Activated CD4-positive, alpha-beta T cell treated with anti-CD3 and anti-CD28 coated beads, Interleukin-2, amount 10 ng/mL, durations not matched to agents 7 days and 5 days (primary cell): ENCODE measurements around the gene SDR39U1. TPM values are rescaled to one million over a fixed set of nuclear protein-coding genes. Genes with fewer than 3 reads are reported as not detected.
"Not testable (repeated sequence)": the region's sequence is repeated elsewhere in the genome, so short reads cannot be mapped to it uniquely, and the experiment has no call there.

ENCODE experiments used
- CTCF ChIA-PET: fragments of 350-600 bp; sonication (Branson Sonifier 250); formaldehyde crosslinking; loops from one replicate; lab custom pipeline; 2021; ENCODE audit warnings: antibody characterized with exemption; lab: Charles Lee
- POLR2A ChIA-PET: fragments of 350-600 bp; sonication (Branson Sonifier 250); formaldehyde crosslinking; loops from one replicate; lab custom pipeline; 2021; ENCODE audit warnings: antibody characterized with exemption; lab: Charles Lee
- DNase-seq: peaks from one replicate; pipeline ENCODE4 v3.0.0-alpha.2; 2020
- H3K27ac Mint-ChIP-seq: one replicate; pipeline ENCODE4 v1.8.0; 2021; ENCODE audit warnings: mild to moderate bottlenecking, moderate library complexity, mixed read lengths
- H3K27me3 Mint-ChIP-seq: one replicate; pipeline ENCODE4 v1.8.0; 2021; ENCODE audit warnings: mixed read lengths
- H3K36me3 Mint-ChIP-seq: one replicate; pipeline ENCODE4 v1.8.0; 2021; ENCODE audit warnings: low read depth, mixed read lengths
- H3K4me1 Mint-ChIP-seq: one replicate; pipeline ENCODE4 v1.8.0; 2021; ENCODE audit warnings: mixed read lengths
- H3K4me3 Mint-ChIP-seq: one replicate; pipeline ENCODE4 v1.8.0; 2021; ENCODE audit warnings: mild to moderate bottlenecking, moderate library complexity, mixed read lengths
- H3K9me3 Mint-ChIP-seq: one replicate; pipeline ENCODE4 v1.8.0; 2021; ENCODE audit warnings: mixed read lengths
- total RNA-seq, 2 experiments: library from RNA; stranded (reverse); gene quantifications; one replicate each; pipeline ENCODE4 v1.2.3, GENCODE V29; 2021

Gene SDR39U1, protein sequence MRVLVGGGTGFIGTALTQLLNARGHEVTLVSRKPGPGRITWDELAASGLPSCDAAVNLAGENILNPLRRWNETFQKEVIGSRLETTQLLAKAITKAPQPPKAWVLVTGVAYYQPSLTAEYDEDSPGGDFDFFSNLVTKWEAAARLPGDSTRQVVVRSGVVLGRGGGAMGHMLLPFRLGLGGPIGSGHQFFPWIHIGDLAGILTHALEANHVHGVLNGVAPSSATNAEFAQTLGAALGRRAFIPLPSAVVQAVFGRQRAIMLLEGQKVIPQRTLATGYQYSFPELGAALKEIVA
- total RNA-seq, result 10 to 100 TPM; 52.8 to 54.9 TPM

DNA sequence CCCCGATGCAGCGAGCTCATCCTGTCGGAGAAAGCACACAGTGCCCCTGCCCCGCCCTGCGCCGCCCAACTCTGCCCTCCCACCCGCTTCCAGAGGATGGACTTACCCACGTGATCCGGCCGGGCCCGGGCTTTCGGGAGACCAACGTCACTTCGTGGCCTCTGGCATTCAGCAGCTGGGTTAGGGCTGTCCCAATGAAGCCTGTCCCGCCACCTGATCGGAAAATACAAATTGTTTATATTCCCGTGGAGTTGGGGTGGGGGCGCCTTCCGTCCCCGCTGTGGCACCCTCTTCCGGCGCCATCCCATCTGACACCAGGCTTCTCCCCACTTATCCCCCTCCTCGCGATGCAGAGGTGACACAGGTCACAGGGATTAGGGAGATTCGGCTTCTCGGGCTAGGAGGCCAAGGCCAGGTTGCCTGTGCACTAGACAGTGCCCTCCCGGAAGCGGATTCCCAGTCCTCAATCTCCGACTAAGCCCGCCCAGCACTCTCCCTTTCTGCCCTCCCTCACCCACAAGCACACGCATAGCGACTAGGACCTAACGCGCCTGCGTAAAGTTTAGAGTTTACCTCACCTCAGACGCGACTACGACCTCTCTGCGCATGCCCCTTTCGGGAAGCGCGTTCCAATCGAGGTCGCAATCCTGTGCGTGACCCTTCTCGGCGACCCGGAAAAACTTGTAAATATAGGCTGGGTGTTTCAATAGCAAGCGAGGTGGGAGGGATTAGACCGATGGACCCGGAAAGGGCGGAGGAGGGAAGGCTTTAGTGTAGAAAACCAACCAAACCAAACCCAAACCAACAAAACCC lies at the start of gene SDR39U1:
SDR39U1 (minus strand) TSS at position 537 of the 813 bp plus-strand sequence; CDS start at position 530, 7 bp downstream.
- CTCF ChIA-PET, result interaction anchor here (0.5 to 5.1 kb wide), 6 partner anchors 12 to 149 kb away, joined by 3 to 57 read pairs (median 5); partner anchors contain the start of genes CBLN3, KHNYN and NYNRIN
- Mint-ChIP-seq H3K36me3 (peaks cover 43% of the 10 kb centered on the region), H3K27ac (peak within 1 kb of the TSS; percentile 96), H3K27me3 (no peaks in the 10 kb centered on the region), H3K4me3 (peak within 1 kb of the TSS; percentile 90), H3K9me3 (no peaks in the 10 kb centered on the region), H3K4me1 (peaks cover 53% of the 10 kb centered on the region)
- DNase-seq, result peak; percentile 99
- POLR2A ChIA-PET, result interaction anchor here (0.6 to 1.6 kb wide), 4 partner anchors 11 to 231 kb away, joined by 3 to 6 read pairs (median 6); partner anchors contain the start of gene KHNYN

DNA sequence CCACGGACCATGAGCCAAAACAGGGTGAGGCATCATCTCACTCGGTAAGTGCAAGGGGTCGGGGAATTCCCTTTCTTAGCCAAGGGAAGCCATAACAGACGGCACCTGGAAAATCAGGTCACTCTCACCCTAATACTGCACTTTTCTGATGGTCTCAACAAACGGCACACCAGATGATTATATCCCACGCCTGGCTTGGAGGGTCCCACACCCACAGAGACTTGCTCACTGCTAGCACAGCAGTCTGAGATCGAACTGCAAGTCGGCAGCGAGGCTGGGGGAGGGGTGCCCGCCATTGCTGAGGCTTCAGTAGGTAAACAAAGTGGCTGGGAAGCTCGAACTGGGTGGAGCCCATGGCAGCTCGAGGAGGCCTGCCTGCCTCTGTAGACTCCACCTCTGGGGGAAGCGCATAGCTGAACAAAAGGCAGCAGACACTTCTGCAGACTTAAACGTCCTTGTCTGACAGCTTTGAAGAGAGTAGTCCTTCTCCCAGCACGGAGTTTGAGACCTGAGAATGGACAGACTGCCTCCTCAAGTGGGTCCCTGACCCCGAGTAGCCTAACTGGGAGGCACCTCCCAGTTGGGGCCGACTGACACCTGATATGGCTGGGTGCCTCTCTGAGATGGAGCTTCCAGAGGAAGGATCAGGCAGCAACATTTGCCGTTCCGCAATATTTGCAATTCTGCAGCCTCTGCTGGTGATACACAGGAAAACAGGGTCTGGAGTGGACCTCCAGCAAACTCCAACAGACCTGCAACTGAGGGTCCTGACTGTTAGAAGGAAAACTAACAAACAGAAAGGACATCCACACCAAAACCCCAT lies 49.2 kb upstream of the SDR39U1 start:
- H3K27me3 Mint-ChIP-seq, result peaks cover 14% of the 10 kb centered on the region
- H3K27ac Mint-ChIP-seq, DNase-seq, CTCF ChIA-PET, H3K4me1 Mint-ChIP-seq, H3K36me3 Mint-ChIP-seq, H3K9me3 Mint-ChIP-seq, POLR2A ChIA-PET, H3K4me3 Mint-ChIP-seq: not testable (repeated sequence)

DNA sequence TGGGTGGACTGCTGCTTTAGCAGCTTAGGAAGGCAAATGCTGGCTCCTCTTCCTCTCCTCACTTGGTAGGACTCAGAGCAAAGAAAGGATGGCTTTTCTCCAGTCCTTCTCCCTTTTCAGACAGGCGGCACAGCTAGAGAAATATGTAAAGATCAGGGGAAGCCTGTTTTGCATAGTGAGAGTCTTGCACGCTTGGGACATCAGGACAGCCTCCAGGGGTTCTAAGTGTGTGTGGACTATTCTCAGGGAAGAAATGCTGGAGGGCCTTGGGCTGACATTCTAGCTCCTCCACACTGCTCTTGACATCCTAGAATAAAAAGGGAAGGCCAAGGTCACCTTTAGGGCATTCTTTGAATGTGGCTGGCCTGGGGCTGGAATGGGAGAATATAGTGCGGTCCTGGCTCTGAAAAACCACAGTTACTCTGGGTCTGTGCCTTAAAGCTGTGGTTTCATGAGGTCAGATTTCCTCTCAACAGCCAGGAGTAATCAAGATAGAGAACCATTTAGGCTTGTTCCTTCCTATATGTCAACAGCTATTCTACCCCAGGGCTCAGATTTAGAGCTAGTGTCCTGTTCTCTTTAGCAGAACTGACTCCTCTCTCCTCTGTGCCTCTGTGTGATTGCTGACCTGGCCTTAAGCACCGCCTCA lies 41.2 kb upstream of the SDR39U1 start:
- Mint-ChIP-seq H3K4me1 (peaks cover 22% of the 10 kb centered on the region), H3K27me3 (no peaks in the 10 kb centered on the region), H3K36me3 (peaks cover 1% of the 10 kb centered on the region), H3K9me3 (peaks cover 1% of the 10 kb centered on the region), H3K27ac (peak overlapping the region; percentile 21), H3K4me3 (no peak overlapping the region)
- CTCF ChIA-PET, result interaction anchor here (0.5 to 1.8 kb wide), 6 partner anchors 8 to 1322 kb away, joined by 3 to 4 read pairs (median 4); partner anchors contain the start of gene GZMB
- peak; percentile 13 for DNase-seq
- POLR2A ChIA-PET, result no interaction called here

DNA sequence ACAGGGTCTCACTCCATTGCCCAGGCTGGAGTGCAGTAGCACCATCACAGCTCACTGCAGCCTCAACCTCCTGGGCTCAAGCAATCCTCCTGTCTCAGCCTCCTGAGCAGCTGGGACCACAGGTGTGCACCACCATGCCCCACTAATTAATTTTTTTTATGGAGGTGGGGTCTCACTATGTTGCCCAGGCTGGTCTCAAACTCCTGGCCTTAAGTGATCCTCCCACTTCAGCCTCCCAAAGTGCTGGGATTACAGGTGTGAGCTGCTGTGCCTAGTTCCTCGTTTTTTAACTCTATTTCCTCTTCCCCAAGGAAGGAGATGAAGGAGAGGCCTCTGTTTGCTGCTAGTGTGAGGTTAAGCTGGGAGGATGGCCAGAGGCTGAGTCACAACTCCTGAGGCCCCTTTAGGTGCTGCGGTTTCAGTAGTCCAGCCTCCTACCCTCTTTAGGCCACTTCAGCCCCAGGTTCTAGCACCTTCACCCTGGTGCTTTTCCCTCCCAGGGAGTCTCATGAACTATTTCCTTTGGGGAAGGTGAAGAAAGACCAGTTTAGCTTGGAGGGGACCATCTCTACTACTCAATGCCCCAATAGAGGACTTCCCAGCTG lies 40.2 kb upstream of the SDR39U1 start:
- CTCF ChIA-PET, result interaction anchor here (1.6 to 1.8 kb wide), 2 partner anchors 151 to 152 kb away, joined by 3 to 4 read pairs; partner anchors contain the start of gene GZMB
- H3K27me3 Mint-ChIP-seq, H3K9me3 Mint-ChIP-seq, H3K27ac Mint-ChIP-seq, H3K4me3 Mint-ChIP-seq, H3K36me3 Mint-ChIP-seq, DNase-seq, POLR2A ChIA-PET: not testable (repeated sequence)
- H3K4me1 Mint-ChIP-seq, result peaks cover 22% of the 10 kb centered on the region

DNA sequence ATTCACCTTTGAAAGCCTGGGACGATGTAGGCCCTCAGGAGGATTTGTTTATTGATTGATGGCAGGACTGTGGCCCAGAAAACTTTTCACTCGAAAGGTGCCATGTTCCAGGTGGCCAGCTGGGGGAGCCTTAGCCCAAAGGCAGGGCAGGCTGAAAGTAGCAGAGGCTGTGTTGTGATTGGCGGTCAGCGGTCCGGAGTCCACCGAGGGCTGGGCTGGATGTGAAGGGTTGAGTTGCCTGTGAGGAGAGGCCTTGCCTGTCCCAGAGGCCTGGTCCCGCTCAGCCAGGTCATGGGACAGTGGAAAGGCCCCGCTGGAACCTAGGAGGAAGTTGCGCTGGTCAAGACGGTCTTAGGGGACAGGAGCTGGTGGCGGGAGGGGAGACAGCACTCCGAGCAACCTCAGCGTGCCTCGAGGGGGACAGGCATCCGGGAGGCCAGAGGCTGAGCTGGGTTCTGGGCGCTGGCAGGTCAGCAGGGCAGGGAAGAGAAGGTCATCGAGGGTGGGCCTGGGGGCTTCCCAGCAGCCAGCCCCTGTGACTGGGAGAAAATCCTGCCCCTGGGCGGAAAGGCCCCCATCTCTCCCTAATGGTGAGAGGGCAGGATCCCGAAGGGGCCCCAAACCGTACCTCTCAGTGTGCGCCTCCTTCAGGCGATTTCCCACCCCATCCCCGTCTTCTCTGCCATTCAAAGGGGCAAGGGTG lies 39.2 kb upstream of the SDR39U1 start:
- ChIA-PET POLR2A (no interaction called here), CTCF (interaction anchor here (0.5 to 1.7 kb wide), 5 partner anchors 24 to 211 kb away, joined by 3 to 4 read pairs (median 3); partner anchors contain the start of gene GZMB)
- Mint-ChIP-seq H3K36me3 (peaks cover 2% of the 10 kb centered on the region), H3K27ac (peak overlapping the region; percentile 69), H3K9me3 (peaks cover 2% of the 10 kb centered on the region), H3K27me3 (no peaks in the 10 kb centered on the region), H3K4me1 (peaks cover 22% of the 10 kb centered on the region), H3K4me3 (peak overlapping the region; percentile 37)
- peak; percentile 52 for DNase-seq

DNA sequence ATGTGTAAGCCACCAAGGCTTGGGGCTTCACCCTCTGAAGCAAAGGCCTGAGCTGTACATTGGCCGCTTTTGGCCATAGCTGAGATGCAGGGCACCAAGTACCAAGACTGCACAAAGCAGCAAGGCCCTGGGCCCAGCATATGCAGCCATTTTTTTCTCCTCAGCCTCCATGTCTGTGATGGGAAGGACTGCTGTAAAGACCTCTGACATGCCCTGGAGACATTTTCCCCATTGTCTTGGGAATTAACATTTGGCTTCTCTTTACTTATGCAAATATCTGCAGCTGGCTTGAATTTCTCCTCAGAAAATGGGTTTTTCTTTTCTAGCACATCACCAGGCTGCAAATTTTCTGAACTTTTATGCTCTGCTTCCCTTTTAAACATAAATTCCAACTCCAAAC lies 37.4 kb upstream of the SDR39U1 start:
- H3K4me3 Mint-ChIP-seq, DNase-seq, H3K9me3 Mint-ChIP-seq, CTCF ChIA-PET, H3K36me3 Mint-ChIP-seq, H3K27ac Mint-ChIP-seq, H3K27me3 Mint-ChIP-seq, POLR2A ChIA-PET: not testable (repeated sequence)
- peaks cover 22% of the 10 kb centered on the region for H3K4me1 Mint-ChIP-seq

DNA sequence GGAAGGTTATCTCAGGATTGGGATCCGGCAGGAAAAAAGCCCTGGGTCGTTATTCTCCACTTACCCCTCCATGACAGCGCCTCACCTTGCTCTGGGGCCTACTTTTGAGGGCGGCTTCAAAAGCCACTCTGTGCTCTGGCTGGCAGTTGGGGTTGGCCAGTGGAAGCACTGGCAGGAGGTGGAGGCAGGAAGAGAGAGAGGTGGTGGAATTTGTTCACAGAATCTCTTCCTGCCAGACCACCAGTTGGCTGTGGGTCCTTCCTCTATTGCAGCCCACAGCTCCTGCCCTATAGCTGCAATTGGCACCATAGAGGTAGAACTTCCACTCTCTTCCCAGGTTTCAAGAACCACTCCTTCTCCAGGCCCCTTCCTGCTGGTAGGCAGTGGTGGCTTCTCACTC lies 32.7 kb upstream of the SDR39U1 start:
- Mint-ChIP-seq H3K4me1 (no peaks in the 10 kb centered on the region), H3K36me3 (peaks cover 2% of the 10 kb centered on the region), H3K4me3 (no peak overlapping the region), H3K9me3 (peaks cover 5% of the 10 kb centered on the region), H3K27me3 (no peaks in the 10 kb centered on the region), H3K27ac (no peak overlapping the region)
- ChIA-PET POLR2A (no interaction called here), CTCF (no interaction called here)
- DNase-seq, result no peak

DNA sequence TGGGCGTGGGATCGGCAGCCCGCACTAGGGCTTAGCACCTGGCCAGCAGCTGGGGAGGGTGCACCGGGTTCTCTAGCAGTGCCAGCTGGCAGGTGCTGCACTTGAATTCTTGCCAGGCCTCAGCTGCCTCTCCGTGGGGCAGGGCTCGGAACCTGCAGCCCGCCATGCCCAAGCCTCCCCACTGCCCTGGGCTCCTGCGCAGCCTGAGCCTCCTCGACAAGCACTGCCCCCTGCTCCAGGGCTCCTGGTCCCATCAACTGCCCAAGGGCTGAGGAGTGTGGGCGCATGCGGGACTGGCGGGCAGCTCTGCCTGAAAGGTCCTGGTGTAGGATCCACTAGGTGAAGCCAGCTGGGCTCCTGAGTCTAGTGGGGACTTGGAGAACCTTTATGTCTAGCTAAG lies 30.6 kb upstream of the SDR39U1 start:
- Mint-ChIP-seq H3K27me3 (no peaks in the 10 kb centered on the region), H3K36me3 (no peaks in the 10 kb centered on the region), H3K4me1 (no peaks in the 10 kb centered on the region), H3K9me3 (peaks cover 3% of the 10 kb centered on the region), H3K4me3 (no peak overlapping the region), H3K27ac (no peak overlapping the region)
- DNase-seq, result no peak
- CTCF ChIA-PET, result no interaction called here
- POLR2A ChIA-PET, result no interaction called here

DNA sequence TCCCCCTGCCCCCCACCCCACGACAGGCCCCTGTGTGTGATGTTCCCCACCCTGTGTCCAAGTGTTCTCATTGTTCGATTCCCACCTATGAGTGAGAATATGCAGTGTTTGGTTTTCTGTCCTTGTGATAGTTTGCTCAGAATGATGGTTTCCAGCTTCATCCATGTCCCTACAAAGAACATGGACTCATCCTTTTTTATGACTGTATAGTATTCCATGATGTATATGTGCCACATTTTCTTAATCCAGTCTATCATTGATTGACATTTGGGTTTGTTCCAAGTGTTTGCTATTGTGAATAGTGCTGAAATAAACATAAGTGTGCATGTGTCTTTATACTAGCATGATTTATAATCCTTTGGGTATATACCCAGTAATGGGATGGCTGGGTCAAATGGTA lies 27.9 kb upstream of the SDR39U1 start:
- H3K27ac Mint-ChIP-seq, H3K4me1 Mint-ChIP-seq, CTCF ChIA-PET, POLR2A ChIA-PET, DNase-seq, H3K36me3 Mint-ChIP-seq, H3K9me3 Mint-ChIP-seq, H3K27me3 Mint-ChIP-seq, H3K4me3 Mint-ChIP-seq: not testable (repeated sequence)

DNA sequence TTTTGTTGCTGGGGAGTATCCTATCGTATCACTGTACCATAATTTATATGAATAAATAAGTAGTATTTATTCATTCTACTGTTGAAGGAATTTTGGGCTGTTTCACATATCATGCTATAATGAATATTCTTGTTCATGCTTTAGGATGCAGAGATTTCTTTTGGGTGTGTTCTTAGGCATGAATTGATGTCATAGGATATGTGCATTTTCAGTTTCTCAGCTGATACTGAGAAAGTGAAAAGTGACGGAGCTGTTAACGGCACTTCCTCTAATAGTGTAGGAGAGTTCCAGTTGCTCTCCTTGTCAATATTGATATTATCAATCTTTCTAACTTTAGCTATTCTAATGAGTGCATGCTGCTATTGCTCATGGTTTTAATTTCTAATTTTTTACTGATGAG lies 23.2 kb upstream of the SDR39U1 start:
- no peak overlapping the region for H3K4me3 Mint-ChIP-seq
- no peaks in the 10 kb centered on the region for H3K27me3 Mint-ChIP-seq
- H3K9me3 Mint-ChIP-seq, result peaks cover 3% of the 10 kb centered on the region

DNA sequence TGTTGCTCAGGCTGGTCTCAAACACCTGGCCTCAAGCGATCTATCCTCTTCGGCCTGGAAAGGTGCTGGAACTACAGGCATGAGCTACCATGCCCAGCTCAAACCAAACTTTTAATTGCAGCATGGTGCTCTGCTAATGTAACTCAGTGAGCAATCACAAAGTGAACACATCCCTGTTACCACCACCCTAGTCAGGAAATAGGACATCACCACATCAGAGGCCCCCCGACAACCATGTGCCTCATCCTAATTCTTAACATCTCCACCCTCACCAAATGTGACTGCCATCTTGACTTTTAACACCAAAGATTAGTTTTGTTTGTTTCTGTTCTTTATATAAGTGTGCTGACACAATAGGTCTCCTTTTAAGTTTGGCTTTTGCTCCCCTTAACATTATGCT lies 22.8 kb upstream of the SDR39U1 start:
- Mint-ChIP-seq H3K27ac (no peak overlapping the region), H3K27me3 (no peaks in the 10 kb centered on the region), H3K36me3 (peaks cover 6% of the 10 kb centered on the region), H3K9me3 (peaks cover 3% of the 10 kb centered on the region), H3K4me3 (no peak overlapping the region), H3K4me1 (peaks cover 23% of the 10 kb centered on the region)
- ChIA-PET POLR2A (no interaction called here), CTCF (no interaction called here)
- peak; percentile 29 for DNase-seq

More for the DNA sequence above, 23.2 kb upstream of the SDR39U1 start:
- Mint-ChIP-seq H3K4me1 (peaks cover 23% of the 10 kb centered on the region), H3K36me3 (peaks cover 6% of the 10 kb centered on the region), H3K27ac (no peak overlapping the region)
- ChIA-PET CTCF (no interaction called here), POLR2A (no interaction called here)
- DNase-seq, result no peak
